Measurements from ENCODE around the gene IL6ST.

Gene IL6ST

GRCh38 chr5:55896663-55897062, 98.1 kb downstream of the IL6ST start:
- DNase-seq (ENCODE audit: low read depth in 2 of 2) = no peak

GRCh38 chr5:55896238-55896637, 98.5 kb downstream of the IL6ST start:
- no peak for DNase-seq (ENCODE audit: low read depth in 2 of 2)

GRCh38 chr5:55895346-55895745, 99.4 kb downstream of the IL6ST start:
- no peak for DNase-seq (ENCODE audit: low read depth in 2 of 2)

DNA sequence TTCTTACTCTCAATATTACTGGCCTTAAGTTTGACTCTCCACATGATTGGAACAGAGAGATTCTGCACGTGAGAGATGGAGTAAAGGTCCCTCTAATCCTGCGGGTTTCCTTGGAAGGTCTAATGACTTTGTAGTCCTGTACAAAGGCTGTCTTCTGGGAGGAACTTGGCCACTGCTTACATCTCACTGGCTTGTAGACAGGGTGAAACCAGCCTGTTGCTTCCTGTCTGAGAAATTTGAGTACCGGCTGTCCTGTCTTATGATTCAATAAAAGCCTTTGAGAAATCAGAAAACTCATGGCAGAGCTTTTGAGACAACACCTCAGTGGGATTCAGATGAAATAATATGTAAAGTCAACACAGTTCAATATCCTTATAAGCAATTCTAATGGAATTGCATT, 100.6 kb downstream of the IL6ST start:
- no peak for DNase-seq (ENCODE audit: low read depth in 2 of 2)

DNA sequence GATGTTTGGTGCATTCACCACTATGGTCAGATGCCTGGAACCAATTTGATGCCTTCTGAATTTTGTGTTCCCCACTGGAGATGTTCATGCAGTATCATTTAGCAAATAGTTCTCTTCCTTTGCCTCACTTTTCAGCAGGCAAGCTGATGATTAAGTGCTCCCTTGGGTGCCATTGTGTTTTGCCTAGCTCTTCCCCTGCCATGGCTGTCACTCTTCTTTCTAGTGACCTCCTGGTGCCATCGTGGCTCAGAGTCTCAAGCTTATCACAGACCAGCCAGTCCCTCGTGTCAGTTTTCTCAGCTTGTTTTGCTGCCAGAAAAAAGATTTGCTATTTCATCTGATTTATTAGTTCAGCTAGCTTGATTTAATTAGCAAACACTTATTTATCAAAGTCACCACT, 102.3 kb downstream of the IL6ST start:
- DNase-seq (ENCODE audit: low read depth in 2 of 2) = no peak

DNA sequence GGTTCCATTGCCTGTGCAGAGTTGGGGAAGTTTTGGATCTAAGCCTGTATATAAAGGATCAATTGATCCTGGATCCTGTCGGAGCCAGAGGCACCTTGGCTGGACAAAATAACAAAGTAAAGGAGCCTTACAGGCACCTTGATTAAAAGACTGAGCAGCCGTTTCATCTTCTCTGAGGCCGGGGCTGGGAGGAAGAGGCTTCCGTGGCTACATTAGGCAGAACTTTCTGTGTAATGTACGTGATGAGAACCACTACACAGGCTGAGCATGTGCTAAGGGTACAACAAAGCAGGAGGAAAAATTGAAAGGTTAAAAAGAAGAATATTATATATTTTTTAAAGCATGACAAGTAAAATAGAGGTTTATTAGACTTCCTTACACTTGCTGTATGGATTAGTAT, 106.6 kb downstream of the IL6ST start:
- DNase-seq (ENCODE audit: low read depth in 2 of 2) = no peak

GRCh38 chr5:55885359-55885758, 109.4 kb downstream of the IL6ST start:
- DNase-seq (ENCODE audit: low read depth in 2 of 2) = no peak
